ENCODE results near the gene TMEM25.
"Not testable (repeated sequence)": the region's sequence is repeated elsewhere in the genome, so short reads cannot be mapped to it uniquely, and the experiment has no call there.

The TMEM25 gene

GRCh38 chr11:118530683-118531596, at the start of gene TMEM25:
TMEM25 (plus strand) TSS chr11:118531192; CDS start chr11:118531802, 610 bp downstream.
- DNase-seq = peak; percentile 46 to 92 (median 84)
- intact Hi-C loops (cut with DNase I) = loop anchor here (5.0 kb wide), 1 partner anchor 36 kb away; the partner anchor contains the start of gene IFT46

GRCh38 chr11:118481238-118481637, 49.8 kb upstream of the TMEM25 start:
- DNase-seq; intact Hi-C loops (cut with DNase I): not testable (repeated sequence)

DNA sequence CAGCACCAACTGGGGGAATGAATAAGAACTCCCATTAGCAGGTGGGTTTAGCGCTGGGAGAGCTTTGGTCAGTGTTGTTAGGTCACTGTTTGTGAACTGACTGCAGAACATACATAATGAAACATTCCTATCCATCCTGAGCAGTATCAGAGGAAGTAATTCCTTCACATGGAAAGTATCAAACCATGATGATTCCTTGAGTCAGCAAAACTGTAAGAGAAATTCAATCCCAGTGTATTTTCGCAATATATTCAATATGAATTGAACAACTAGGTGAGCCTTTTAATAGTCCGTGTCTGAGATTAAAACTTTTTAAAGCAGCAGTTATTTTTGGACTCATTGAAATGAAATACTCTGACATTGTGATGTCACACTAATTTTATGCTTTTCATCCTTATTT, 46.6 kb upstream of the TMEM25 start:
- DNase-seq = no peak
- intact Hi-C loops (cut with DNase I) = no loop called here

GRCh38 chr11:118485273-118485672, 45.7 kb upstream of the TMEM25 start:
- DNase-seq = no peak
- intact Hi-C loops (cut with DNase I) = loop anchor here (5.0 kb wide), 2 partner anchors 48 to 83 kb away; partner anchors contain the start of genes ATP5MG and KMT2A

- intact Hi-C loops (cut with DNase I) = loop anchor here (5.0 kb wide), 2 partner anchors 51 to 86 kb away; partner anchors contain the start of genes ATP5MG and KMT2A
- peak; percentile 22 to 87 (median 66) for DNase-seq
Measured at GRCh38 chr11:118488480-118489109, 42.4 kb upstream of the TMEM25 start.

GRCh38 chr11:118491041-118491440, 40.0 kb upstream of the TMEM25 start:
- DNase-seq = no peak
- intact Hi-C loops (cut with DNase I) = no loop called here

- intact Hi-C loops (cut with DNase I) = no loop called here
- DNase-seq = no peak
Measured at GRCh38 chr11:118497831-118498230, 33.2 kb upstream of the TMEM25 start.

GRCh38 chr11:118503216-118503615, 27.8 kb upstream of the TMEM25 start:
- intact Hi-C loops (cut with DNase I) = no loop called here
- DNase-seq = no peak

- intact Hi-C loops (cut with DNase I) = no loop called here
- DNase-seq = no peak
Measured at GRCh38 chr11:118511601-118512000, 19.4 kb upstream of the TMEM25 start.

DNA sequence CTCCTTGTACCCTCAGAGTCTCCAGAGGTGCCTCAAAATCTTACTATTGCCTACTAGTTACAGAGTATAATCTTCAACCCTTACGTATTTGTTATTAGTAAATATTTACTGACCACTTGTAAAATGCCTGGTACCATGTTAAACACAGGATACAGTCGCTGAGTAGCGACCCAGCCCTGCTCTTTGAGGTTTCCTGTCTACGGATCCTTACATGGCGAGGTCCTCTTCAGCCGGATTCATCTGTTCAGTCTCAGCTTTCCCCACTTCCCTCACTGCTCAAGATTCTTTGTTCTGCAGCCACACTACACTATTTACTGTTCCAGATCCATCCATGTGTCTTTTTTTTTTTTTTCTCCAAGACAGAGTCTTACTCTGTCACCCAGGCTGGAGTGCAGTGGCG, 16.9 kb upstream of the TMEM25 start:
- intact Hi-C loops (cut with DNase I) = no loop called here
- no peak for DNase-seq

GRCh38 chr11:118519549-118519948, 11.4 kb upstream of the TMEM25 start:
- no peak for DNase-seq
- intact Hi-C loops (cut with DNase I) = no loop called here

- no peak for DNase-seq
- intact Hi-C loops (cut with DNase I) = no loop called here
Measured at GRCh38 chr11:118521892-118522311, 9.1 kb upstream of the TMEM25 start.

DNA sequence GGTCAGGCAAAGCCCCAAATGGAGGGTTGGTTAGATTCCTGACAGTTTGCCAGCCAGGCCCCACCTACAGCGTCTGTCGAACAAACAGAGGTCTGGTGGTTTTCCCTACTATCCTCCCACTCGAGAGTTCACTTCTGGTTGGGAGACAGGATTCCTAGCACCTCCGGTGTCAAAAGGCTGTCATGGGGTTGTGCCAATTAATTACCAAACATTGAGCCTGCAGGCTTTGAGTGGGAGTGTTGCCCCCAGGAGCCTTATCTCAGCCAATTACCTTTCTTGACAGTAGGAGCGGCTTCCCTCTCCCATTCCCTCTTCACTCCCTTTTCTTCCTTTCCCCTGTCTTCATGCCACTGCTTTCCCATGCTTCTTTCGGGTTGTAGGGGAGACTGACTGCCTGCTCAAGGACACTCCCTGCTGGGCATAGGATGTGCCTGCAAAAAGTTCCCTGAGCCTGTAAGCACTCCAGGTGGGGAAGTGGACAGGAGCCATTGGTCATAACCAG, 8.4 kb upstream of the TMEM25 start:
- intact Hi-C loops (cut with DNase I) = no loop called here
- DNase-seq = peak in 3 of 42 donors; percentile 22 to 47 (median 27)

GRCh38 chr11:118524356-118524755, 6.6 kb upstream of the TMEM25 start:
- DNase-seq = no peak
- intact Hi-C loops (cut with DNase I) = no loop called here

DNA sequence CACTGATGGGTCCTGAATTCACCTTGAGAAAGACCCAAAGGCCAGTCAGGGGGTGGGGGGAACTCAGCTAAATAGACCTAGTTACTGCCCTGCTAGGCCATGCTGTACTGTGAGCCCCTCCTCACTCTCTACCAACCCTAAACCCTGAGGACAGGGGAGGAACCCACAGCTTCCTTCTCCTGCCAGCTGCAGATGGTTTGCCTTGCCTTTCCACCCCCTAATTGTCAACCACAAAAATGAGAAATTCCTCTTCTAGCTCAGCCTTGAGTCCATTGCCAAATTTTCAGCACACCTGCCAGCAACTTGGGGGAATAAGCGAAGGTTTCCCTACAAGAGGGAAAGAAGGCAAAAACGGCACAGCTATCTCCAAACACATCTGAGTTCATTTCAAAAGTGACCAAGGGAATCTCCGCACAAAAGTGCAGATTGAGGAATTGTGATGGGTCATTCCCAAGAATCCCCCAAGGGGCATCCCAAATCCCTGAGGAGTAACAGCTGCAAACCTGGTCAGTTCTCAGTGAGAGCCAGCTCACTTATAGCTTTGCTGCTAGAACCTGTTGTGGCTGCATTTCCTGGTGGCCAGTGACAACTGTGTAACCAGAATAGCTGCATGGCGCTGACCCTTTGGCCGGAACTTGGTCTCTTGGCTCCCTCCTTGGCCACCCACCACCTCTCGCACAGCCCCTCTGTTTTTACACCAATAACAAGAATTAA, 6.1 kb upstream of the TMEM25 start:
- intact Hi-C loops (cut with DNase I) = no loop called here
- no peak for DNase-seq

GRCh38 chr11:118526688-118527087, 4.3 kb upstream of the TMEM25 start:
- DNase-seq = no peak
- intact Hi-C loops (cut with DNase I) = no loop called here

- intact Hi-C loops (cut with DNase I) = no loop called here
- no peak for DNase-seq
Measured at GRCh38 chr11:118527109-118527508, 3.9 kb upstream of the TMEM25 start, which contains the start of gene TTC36. TTC36 (plus strand) TSS chr11:118527474; CDS start chr11:118527495, 21 bp downstream.

- intact Hi-C loops (cut with DNase I) = no loop called here
- DNase-seq = no peak
Measured at GRCh38 chr11:118528511-118528910, 2.5 kb upstream of the TMEM25 start.

DNA sequence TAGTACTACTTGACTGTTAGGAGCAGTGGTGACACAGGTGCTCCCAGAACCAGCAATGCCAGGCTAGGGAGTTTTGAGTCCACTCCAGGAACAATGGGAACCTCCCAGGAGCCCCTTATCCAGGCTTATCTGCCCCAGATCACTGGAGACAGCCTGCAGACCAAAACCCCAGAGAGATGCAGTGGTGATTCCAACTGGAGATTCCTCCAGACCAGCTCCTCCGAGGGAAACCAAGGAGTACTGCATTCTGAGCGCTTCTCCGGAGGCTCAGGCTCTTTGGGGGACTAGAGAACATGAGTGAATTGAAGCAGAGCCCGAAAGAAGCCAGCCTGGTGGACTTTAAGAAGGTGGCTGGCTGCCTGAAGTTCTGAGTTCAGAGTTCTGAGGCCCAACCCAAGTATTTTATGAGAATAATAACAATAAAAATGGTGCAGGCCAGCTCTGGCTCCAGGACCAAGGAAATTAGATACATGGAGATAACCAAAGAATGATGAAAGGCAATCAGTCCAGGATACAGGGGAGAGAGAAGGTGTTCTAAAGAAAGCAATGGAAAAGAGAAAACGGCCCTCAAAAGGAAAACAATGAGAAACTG, 1.3 kb upstream of the TMEM25 start:
- intact Hi-C loops (cut with DNase I) = loop anchor here (5.0 kb wide), 1 partner anchor 38 kb away; the partner anchor contains the start of gene IFT46
- DNase-seq = no peak

All from head of caudate nucleus (tissue), 42 donors.